Large intestine (tissue), 3 donors: ENCODE results near the gene SIGMAR1. TPM values are rescaled to one million over a fixed set of nuclear protein-coding genes. Genes with fewer than 3 reads are reported as not detected.

Source experiments
- DNase-seq, 2 donors: peaks; one replicate each; pipeline versions ENCODE4 v3.0.0 to v3.0.0-alpha.2; 2013
- H3K27ac ChIP-seq: one replicate; pipeline ENCODE4 v1.5.1; 2013; ENCODE audit warnings: low read length
- H3K27me3 ChIP-seq: 2 replicates; pipeline ENCODE4 v1.6.1; 2013; ENCODE audit warnings: low read length; ENCODE audit not compliant: control insufficient read depth, insufficient read depth
- H3K36me3 ChIP-seq: 2 replicates; pipeline ENCODE4 v1.6.1; 2013; ENCODE audit warnings: low read length; ENCODE audit not compliant: control insufficient read depth, insufficient read depth
- H3K4me1 ChIP-seq: one replicate; pipeline ENCODE4 v1.6.1; 2013; ENCODE audit warnings: low read length; ENCODE audit not compliant: control insufficient read depth, insufficient read depth
- H3K4me3 ChIP-seq: one replicate; pipeline ENCODE4 v1.5.1; 2013; ENCODE audit warnings: low read length
- H3K9me3 ChIP-seq: one replicate; pipeline ENCODE4 v1.6.1; 2013; ENCODE audit warnings: mild to moderate bottlenecking, low read depth, low read length, moderate library complexity; ENCODE audit not compliant: control insufficient read depth
- WGBS: methylation state at CpG from one replicate; pipeline ENCODE4 v1.1.5; 2013; ENCODE audit warnings: low lambda C conversion rate; ENCODE audit not compliant: insufficient coverage; 5-methylcytosine and 5-hydroxymethylcytosine counted together
- polyA plus RNA-seq: library from polyadenylated mRNA; unstranded; fragments of 120-200 nt; gene quantifications from one replicate; pipeline ENCODE4 v1.2.1, GENCODE V29; 2013

Gene SIGMAR1
- polyA plus RNA-seq, 1 donor, result 79.9 TPM

GRCh38 chr9:34589636-34590380 lies 47.8 kb downstream of the SIGMAR1 start, which contains the start of gene CNTFR:
TSS of gene CNTFR (minus strand) at chr9:34589724. CDS start at chr9:34568981, 20,743 bp downstream.
- peak in 1 of 2 donors; percentile 50 for DNase-seq
- H3K27ac ChIP-seq, result no peak within 1 kb of the TSS
- WGBS, result no CpG with 5 or more reads among the region's 104 CpGs
- H3K9me3 ChIP-seq, result peaks cover 16% of the 10 kb centered on the region
- H3K4me3 ChIP-seq, result peak within 1 kb of the TSS; percentile 50
- H3K36me3 ChIP-seq, result no peaks in the 10 kb centered on the region
- peaks cover 16% of the 10 kb centered on the region for H3K4me1 ChIP-seq
- peaks cover 94% of the 10 kb centered on the region for H3K27me3 ChIP-seq

GRCh38 chr9:34588671-34589635 lies 48.6 kb downstream of the SIGMAR1 start:
- Histone ChIP-seq H3K27me3 (peaks cover 94% of the 10 kb centered on the region), H3K27ac (no peak overlapping the region), H3K36me3 (no peaks in the 10 kb centered on the region), H3K9me3 (peaks cover 16% of the 10 kb centered on the region), H3K4me1 (peaks cover 16% of the 10 kb centered on the region), H3K4me3 (peak overlapping the region; percentile 50)
- no peak for DNase-seq
- WGBS, result no CpG with 5 or more reads among the region's 86 CpGs

- no peak overlapping the region for H3K27ac ChIP-seq
- peaks cover 93% of the 10 kb centered on the region for H3K27me3 ChIP-seq
- no peaks in the 10 kb centered on the region for H3K36me3 ChIP-seq
- peaks cover 16% of the 10 kb centered on the region for H3K4me1 ChIP-seq
- peaks cover 16% of the 10 kb centered on the region for H3K9me3 ChIP-seq
- no peak for DNase-seq
- no peak overlapping the region for H3K4me3 ChIP-seq
- WGBS, result no CpG with 5 or more reads among the region's 2 CpGs
These were observed 50.3 kb downstream of the SIGMAR1 start for GRCh38 chr9:34587271-34587670.

GRCh38 chr9:34585946-34586669 lies 51.5 kb downstream of the SIGMAR1 start:
- Histone ChIP-seq H3K9me3 (peaks cover 10% of the 10 kb centered on the region), H3K36me3 (no peaks in the 10 kb centered on the region), H3K4me1 (peaks cover 11% of the 10 kb centered on the region), H3K27me3 (peaks cover 92% of the 10 kb centered on the region), H3K4me3 (no peak overlapping the region), H3K27ac (no peak overlapping the region)
- DNase-seq, result no peak
- 20% methylated on average over 1 of the region's 11 CpGs for WGBS

GRCh38 chr9:34584970-34585369 lies 52.6 kb downstream of the SIGMAR1 start:
- H3K36me3 ChIP-seq, result no peaks in the 10 kb centered on the region
- H3K27me3 ChIP-seq, result peaks cover 92% of the 10 kb centered on the region
- no CpG with 5 or more reads among the region's 5 CpGs for WGBS

More at GRCh38 chr9:34584970-34585369, 52.6 kb downstream of the SIGMAR1 start:
- no peak overlapping the region for H3K27ac ChIP-seq
- peaks cover 5% of the 10 kb centered on the region for H3K9me3 ChIP-seq
- peaks cover under 1% of the 10 kb centered on the region for H3K4me1 ChIP-seq
- no peak for DNase-seq
- no peak overlapping the region for H3K4me3 ChIP-seq

Other genes starting within 250 kb of the SIGMAR1 start
- gene FAM219A, start 179.2 kb downstream of the SIGMAR1 start, polyA plus RNA-seq, result 8.6 TPM
- 0.24 TPM for gene DNAI1, start 179.0 kb downstream of the SIGMAR1 start, polyA plus RNA-seq
- 10.6 TPM for gene ENHO, start 114.8 kb downstream of the SIGMAR1 start, polyA plus RNA-seq
- 15.9 TPM for gene CNTFR, start 48.1 kb downstream of the SIGMAR1 start, polyA plus RNA-seq
- gene RPP25L, start 25.7 kb downstream of the SIGMAR1 start, polyA plus RNA-seq, result 34.8 TPM
- gene DCTN3, start 17.3 kb downstream of the SIGMAR1 start, polyA plus RNA-seq, result 67.2 TPM
- 0.12 TPM for gene ARID3C, start 8.7 kb downstream of the SIGMAR1 start, polyA plus RNA-seq
- gene GALT, start 8.9 kb upstream of the SIGMAR1 start, polyA plus RNA-seq, result 83.9 TPM
- 60.9 TPM for gene IL11RA, start 14.4 kb upstream of the SIGMAR1 start, polyA plus RNA-seq
- 0.18 TPM for gene CCL27, start 24.9 kb upstream of the SIGMAR1 start, polyA plus RNA-seq
- gene CCL19, start 53.5 kb upstream of the SIGMAR1 start, polyA plus RNA-seq, result 3.9 TPM
- gene CCL21, start 72.3 kb upstream of the SIGMAR1 start, polyA plus RNA-seq, result 60.4 TPM